Right forelimb (tissue), 1 donor: Measurements from ENCODE around the gene CIB2.

ENCODE experiments used
- DNase-seq: peaks from one replicate; pipeline ENCODE4 v3.0.0-alpha.2; 2018

The CIB2 gene

DNA sequence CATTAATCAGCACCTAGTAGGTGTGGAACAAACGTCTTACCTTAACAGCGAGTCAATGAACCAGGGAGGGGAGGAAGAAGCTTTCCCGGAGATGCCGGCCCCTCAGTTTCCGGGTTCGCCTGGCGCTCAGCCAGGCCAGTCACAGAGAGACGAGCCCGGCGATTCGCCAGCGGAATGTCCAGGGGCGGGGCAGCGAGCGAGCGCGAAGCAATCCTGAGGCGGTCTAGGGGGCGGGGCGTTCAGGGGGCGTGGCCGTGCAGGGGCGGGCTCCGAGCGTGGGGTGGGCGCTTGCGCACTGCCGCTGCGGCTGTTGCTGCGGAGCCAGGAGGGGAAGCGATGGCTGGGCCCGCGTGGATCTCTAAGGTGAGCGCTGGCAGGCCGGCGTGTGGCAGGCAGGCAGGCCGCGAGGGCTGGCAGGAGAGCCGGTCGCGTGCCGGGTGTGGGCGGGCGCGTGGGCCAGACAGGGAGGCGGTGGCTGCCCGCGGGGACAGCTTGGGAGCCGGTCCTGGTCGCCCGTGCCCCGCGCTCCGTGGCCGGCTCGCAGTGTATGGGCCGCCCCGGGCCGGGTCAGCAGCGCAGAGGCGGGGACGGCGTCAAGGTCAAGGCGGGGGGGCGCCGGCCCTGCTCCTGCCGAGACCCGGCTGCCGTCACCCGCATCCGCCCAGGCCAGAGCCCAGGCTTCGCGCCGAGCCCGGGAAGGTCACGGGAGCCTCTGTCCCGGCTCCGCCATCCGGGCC, 18.0 kb upstream of the CIB2 start, which contains the start of gene IDH3A:
Gene IDH3A (plus strand): TSS at position 295 of the 737 bp plus-strand sequence. CDS start 42 bp downstream, at position 337.
- peak; percentile 100 for DNase-seq

DNA sequence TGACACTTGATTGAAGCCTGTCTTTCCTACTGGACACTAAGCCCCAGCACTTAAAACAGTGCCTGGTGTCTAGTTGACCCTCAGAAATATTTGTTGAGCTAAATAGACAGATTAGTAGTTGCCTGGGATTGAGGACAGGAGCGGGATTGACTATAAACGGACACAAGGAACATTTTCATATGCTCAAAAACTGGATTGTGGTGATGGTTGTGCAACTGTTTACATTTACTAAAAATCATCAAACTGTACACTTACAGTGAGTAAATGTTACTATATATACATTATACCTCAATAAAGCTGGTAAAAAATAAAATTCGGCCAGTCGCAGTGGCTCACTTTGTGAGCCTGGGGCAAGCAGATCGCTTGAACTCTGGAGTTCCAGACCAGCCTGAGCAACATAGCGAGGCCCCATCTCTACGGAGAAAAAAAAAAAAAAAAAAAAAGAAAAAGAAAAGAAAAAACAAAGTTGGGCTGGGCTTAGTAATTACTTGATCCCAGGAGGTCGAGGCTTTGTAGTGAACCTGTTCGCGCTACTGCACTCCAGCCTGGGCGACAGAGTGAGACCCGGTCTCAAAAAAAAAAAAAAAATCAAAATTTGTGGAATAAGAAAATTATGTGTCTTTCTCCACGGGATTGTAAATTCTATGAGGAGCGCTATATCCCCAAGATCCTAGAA, 17.3 kb upstream of the CIB2 start:
- no peak for DNase-seq

GRCh38 chr15:78147566-78147965, 16.3 kb upstream of the CIB2 start:
- no peak for DNase-seq

GRCh38 chr15:78146425-78147154, 15.3 kb upstream of the CIB2 start:
- no peak for DNase-seq

DNA sequence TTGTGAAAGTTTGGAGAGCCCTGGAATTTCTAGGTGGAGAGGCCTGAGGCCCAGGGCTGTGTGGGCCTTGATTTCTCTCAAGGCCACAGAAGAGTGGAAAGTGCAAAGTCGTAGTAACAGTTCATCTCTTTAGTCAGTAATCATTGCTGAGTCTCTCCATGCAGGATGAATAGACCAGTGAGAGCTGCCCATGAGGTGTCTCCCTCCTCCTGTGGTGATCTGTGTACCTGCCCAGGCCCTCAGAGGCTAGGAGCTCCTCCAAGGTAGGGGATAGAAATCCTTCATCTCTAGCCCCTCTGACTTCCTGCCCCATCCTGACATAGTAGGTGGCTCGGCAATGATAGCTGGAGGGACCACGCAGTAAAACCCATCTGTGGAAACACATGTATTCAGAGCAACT, 11.1 kb upstream of the CIB2 start:
- DNase-seq: no peak

GRCh38 chr15:78140292-78140691, 9.0 kb upstream of the CIB2 start:
- DNase-seq: no peak

- no peak for DNase-seq
Observed at GRCh38 chr15:78139578-78139977, 8.3 kb upstream of the CIB2 start.

- no peak for DNase-seq
Observed at GRCh38 chr15:78133801-78134200, 2.6 kb upstream of the CIB2 start.

GRCh38 chr15:78130466-78131294, 565 bp downstream of the CIB2 start:
- DNase-seq: peak; percentile 58

DNA sequence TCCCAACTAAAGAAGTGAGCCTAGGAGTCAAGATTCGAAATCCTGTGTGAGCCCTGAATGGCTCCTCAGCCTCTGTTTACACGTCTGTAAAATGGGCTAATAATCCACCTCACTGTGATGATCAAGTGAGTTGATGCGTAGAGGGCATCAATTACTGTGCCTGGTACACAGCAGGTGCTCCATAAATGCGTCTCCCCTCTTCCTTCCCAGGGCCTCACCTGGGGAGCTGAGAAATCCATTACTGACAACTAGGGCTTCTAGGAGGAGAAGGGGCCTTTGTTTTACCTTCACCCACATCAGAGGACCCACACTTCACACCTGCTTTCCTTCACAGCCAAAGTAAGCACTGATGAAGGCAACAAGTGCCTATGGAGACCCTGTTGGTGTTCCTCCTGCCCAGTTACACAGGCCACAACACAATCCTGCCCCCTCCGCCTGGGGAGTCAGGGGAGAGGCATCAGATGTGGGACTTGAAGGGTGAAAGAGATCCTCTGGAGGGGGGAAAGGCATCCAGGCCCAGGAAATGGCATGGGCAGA, 1.4 kb downstream of the CIB2 start:
- no peak for DNase-seq

DNA sequence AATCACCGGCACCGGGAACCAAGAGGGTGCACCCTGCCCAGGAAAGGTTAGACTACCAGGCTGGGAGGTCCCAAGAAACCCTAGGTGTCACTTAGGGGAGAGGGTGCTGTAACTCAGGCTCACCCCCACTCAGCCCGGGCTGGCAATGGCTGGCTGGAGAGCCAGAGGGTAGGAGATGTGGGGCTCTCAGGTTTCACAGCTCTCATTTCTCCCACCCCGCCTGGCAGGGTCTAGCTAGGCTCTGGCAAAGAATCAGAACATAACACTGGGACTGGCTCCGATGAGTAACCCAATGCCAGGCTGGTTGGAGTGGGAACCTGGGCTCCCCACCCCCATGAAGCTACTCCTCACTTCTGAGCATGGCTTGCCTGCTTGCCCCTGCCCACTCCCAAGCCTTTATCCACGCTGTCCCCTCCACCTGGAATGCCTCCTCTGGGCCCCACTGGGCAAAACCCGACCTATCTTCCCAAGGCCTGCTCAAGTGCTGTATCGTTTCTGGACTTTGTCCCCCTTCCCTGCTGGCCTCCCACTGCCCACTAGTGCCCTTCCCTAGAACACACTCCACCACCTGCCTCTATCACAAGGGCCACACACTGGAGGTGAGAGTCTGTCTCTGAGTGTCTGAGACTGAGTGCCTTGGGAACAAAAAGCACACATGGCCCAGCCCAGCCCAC, 2.0 kb downstream of the CIB2 start:
- no peak for DNase-seq

DNA sequence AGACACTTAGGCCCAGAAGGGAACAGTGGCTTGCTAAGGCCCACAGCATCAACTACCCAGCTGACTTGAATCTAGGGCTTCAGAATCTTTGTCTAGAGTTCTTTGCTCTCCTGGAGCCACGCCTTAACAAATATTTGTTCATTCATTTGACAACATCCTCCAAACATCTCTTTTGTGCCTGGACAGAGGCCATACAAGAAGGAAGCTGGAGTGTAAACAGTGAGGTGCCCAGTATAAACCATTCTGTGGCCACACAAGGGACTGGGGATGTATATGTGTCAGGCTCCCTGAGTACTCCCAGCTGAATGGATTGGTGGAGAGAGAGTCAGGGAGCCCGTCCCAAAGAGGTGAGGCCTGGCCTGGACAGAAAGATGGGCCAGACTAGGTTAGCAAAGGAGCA, 3.4 kb downstream of the CIB2 start:
- DNase-seq: no peak

GRCh38 chr15:78125267-78125666, 6.0 kb downstream of the CIB2 start:
- no peak for DNase-seq

- DNase-seq: no peak
Observed at GRCh38 chr15:78120523-78120922, 10.7 kb downstream of the CIB2 start.

GRCh38 chr15:78112551-78112950, 18.7 kb downstream of the CIB2 start:
- no peak for DNase-seq

GRCh38 chr15:78111788-78112187, 19.5 kb downstream of the CIB2 start:
- DNase-seq: no peak

GRCh38 chr15:78110916-78111475, 20.2 kb downstream of the CIB2 start:
- no peak for DNase-seq

DNA sequence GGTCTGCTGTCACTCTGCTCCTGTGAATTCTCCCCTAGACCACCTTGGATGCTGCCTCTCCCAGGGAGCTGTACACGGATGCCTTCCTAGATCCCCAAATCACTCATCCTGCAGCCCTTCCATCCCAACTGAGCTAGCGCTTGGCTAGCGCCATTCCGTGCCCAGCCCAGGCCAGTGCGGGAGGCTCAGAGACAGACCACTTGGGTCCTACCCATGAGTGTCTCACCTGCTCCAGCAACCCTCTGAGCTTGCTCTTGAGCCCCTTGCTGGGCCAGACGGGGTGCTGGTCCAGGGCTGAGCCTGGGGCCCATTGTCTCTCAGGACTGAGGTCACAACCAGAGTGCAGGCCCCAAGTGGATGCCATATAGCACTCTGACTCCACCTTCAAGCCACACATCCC, 21.1 kb downstream of the CIB2 start:
- DNase-seq: no peak

- DNase-seq: no peak
Observed at GRCh38 chr15:78109156-78109555, 22.1 kb downstream of the CIB2 start.

DNA sequence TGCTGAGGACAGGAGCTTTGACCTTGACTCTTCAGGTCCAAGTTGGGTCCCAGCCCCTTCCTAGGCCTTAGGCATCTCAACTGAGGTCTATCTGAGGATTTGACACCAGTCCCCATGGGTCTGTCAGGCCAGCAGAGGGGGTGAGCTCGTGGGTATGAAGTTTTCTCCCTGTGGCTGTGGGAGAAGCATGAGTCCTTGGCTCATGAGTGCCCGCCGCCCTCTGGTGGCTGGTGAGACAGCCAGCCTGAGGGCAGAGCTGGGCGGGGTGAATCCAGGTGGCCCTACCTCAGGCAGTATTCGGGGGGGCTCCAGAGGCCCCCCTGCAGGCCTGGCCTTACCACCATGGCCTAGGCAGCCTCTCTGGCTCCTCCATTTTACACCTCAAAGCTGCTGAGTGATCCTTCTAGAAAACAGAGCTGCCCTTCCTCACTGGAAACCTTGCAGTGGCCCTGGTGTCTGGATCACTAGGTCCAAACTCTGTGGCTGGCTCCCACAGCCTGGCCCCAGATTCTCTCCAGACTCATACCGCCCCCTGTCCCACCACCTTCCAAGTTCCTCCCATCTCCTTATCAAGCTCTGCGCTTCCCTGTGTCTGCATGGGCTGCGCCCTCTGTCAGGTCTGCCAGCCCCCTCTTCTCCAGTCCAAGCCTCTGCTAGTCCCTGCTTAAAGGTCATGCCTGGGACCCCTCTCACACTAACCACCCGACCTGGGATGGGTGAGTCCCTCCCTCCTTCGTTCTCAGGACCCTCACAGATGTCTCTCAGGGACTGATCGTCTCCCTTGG, 22.8 kb downstream of the CIB2 start:
- DNase-seq: peak; percentile 88

DNA sequence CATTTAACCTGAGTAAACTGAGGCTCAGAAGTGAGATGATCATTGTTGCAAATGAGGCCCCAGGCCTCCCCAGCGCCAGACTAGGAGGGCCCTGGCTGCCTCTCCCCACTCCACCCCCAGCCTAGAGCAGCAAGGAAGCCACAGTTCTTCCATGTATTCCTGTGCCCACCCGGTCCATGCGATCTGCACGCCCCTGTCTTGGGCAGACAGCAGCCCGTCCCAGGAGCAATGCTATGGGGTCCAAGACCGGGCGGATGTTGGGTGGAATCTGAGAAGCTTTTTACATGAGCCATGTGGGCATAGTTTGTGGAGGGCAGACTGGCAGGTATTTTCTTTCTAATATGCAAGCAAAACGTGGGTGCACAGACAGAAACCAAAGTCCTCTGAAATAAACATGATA, 23.8 kb downstream of the CIB2 start:
- DNase-seq: no peak
